HG03521 (cell line): Measurements from ENCODE around the gene QSOX2.
A peak's percentile ranks its signal among the peaks of the same experiment; 100 is the strongest.
"Not testable (repeated sequence)": the region's sequence is repeated elsewhere in the genome, so short reads cannot be mapped to it uniquely, and the experiment has no call there.

Experiments
- ATAC-seq: cut with Tn5 transposase; IDR thresholded peaks from one replicate; pipeline ENCODE4 v1.9.1; 2021; ENCODE audit warnings: mild to moderate bottlenecking, moderate library complexity; ENCODE audit not compliant: unreplicated experiment

QSOX2 gene

GRCh38 chr9:136237486-136238341, 7.9 kb downstream of the QSOX2 start:
- no peak for ATAC-seq

GRCh38 chr9:136236471-136237410, 8.9 kb downstream of the QSOX2 start:
- ATAC-seq = not testable (repeated sequence)

- ATAC-seq = no peak
Measured at GRCh38 chr9:136235709-136236455, 9.7 kb downstream of the QSOX2 start.

- ATAC-seq = no peak
Measured at GRCh38 chr9:136235171-136235570, 10.4 kb downstream of the QSOX2 start.

- no peak for ATAC-seq
Measured at GRCh38 chr9:136234597-136234996, 11.0 kb downstream of the QSOX2 start.

- ATAC-seq = no peak
Measured at GRCh38 chr9:136233868-136234267, 11.7 kb downstream of the QSOX2 start.

- no peak for ATAC-seq
Measured at GRCh38 chr9:136233411-136233810, 12.2 kb downstream of the QSOX2 start.

- ATAC-seq = no peak
Measured at GRCh38 chr9:136232969-136233368, 12.6 kb downstream of the QSOX2 start.

GRCh38 chr9:136231478-136232297, 13.9 kb downstream of the QSOX2 start:
- ATAC-seq = no peak

- no peak for ATAC-seq
Measured at GRCh38 chr9:136230773-136231172, 14.8 kb downstream of the QSOX2 start.

GRCh38 chr9:136230365-136230764, 15.2 kb downstream of the QSOX2 start:
- no peak for ATAC-seq

- no peak for ATAC-seq
Measured at GRCh38 chr9:136229096-136230065, 16.2 kb downstream of the QSOX2 start.

- no peak for ATAC-seq
Measured at GRCh38 chr9:136228107-136228875, 17.3 kb downstream of the QSOX2 start.

GRCh38 chr9:136226680-136227407, 18.8 kb downstream of the QSOX2 start:
- no peak for ATAC-seq

GRCh38 chr9:136225748-136226679, 19.6 kb downstream of the QSOX2 start:
- ATAC-seq = peak; percentile 48

- ATAC-seq = peak; percentile 41
Measured at GRCh38 chr9:136225366-136225747, 20.3 kb downstream of the QSOX2 start.
